Loucy (cell line): ENCODE measurements around the gene ADGRL3.

ENCODE experiments used
- CTCF ChIP-seq: fragments of 200-600 bp; sonication (generic); conservative IDR thresholded peaks from 2 replicates; pipeline ENCODE4 v1.5.1; 2014; ENCODE audit warnings: mild to moderate bottlenecking, antibody characterized with exemption, low read length
- EZH2phosphoT487 ChIP-seq: fragments of 200-600 bp; IDR thresholded peaks from 2 replicates; pipeline ENCODE4 v1.6.1; 2018; ENCODE audit warnings: antibody characterized with exemption, mild to moderate bottlenecking, moderate library complexity, borderline replicate concordance

GRCh38 chr4:61299316-61299715 is 99.2 kb downstream of the ADGRL3 start:
- TF ChIP-seq CTCF (no peak), EZH2phosphoT487 (no peak)
